Nephron progenitor cell (in vitro differentiated cells): Measurements from ENCODE around the gene KMT2E.
A peak's percentile ranks its signal among the peaks of the same experiment; 100 is the strongest.

Experiments used
- DNase-seq: peaks from one replicate; pipeline ENCODE4 v3.0.0; 2021
- H3K27ac Mint-ChIP-seq: 2 replicates; pipeline ENCODE4 v1.8.0; 2021; ENCODE audit warnings: mild to moderate bottlenecking, moderate library complexity, mixed read lengths
- H3K27me3 Mint-ChIP-seq: 2 replicates; pipeline ENCODE4 v1.8.0; 2021; ENCODE audit warnings: mild to moderate bottlenecking, low read depth, mixed read lengths; ENCODE audit not compliant: poor library complexity
- H3K36me3 Mint-ChIP-seq: 2 replicates; pipeline ENCODE4 v1.8.0; 2021; ENCODE audit warnings: low read depth, mixed read lengths
- H3K4me1 Mint-ChIP-seq: 2 replicates; pipeline ENCODE4 v1.8.0; 2021; ENCODE audit warnings: mixed read lengths
- H3K4me3 Mint-ChIP-seq: 2 replicates; pipeline ENCODE4 v1.8.0; 2021; ENCODE audit warnings: mild to moderate bottlenecking, moderate library complexity, mixed read lengths
- H3K9me3 Mint-ChIP-seq: 2 replicates; pipeline ENCODE4 v1.8.0; 2021; ENCODE audit warnings: mild to moderate bottlenecking, moderate library complexity, mixed read lengths
- CTCF ChIP-seq: fragments of 200-600 bp; sonication (generic); IDR thresholded peaks from 2 replicates; pipeline ENCODE4 v1.5.0; 2021; ENCODE audit warnings: antibody characterized with exemption

KMT2E gene

GRCh38 chr7:105007298-105007697, 6.7 kb upstream of the KMT2E start:
- no peak for TF ChIP-seq CTCF
- peaks cover 58% of the 10 kb centered on the region for H3K4me1 Mint-ChIP-seq
- H3K27ac Mint-ChIP-seq = no peak overlapping the region
- no peak overlapping the region for H3K4me3 Mint-ChIP-seq
- no peaks in the 10 kb centered on the region for H3K27me3 Mint-ChIP-seq
- peaks cover 61% of the 10 kb centered on the region for H3K36me3 Mint-ChIP-seq
- no peak for DNase-seq
- H3K9me3 Mint-ChIP-seq = peaks cover 17% of the 10 kb centered on the region

- H3K27ac Mint-ChIP-seq = peak overlapping the region; percentile 46
- H3K4me3 Mint-ChIP-seq = peak overlapping the region; percentile 99
- H3K36me3 Mint-ChIP-seq = peaks cover 36% of the 10 kb centered on the region
- peaks cover 5% of the 10 kb centered on the region for H3K27me3 Mint-ChIP-seq
- peaks cover 14% of the 10 kb centered on the region for H3K9me3 Mint-ChIP-seq
- peaks cover 40% of the 10 kb centered on the region for H3K4me1 Mint-ChIP-seq
- DNase-seq = no peak
- no peak for TF ChIP-seq CTCF
Measured at GRCh38 chr7:105009667-105010503, 4.1 kb upstream of the KMT2E start.

GRCh38 chr7:105010504-105011130, 3.4 kb upstream of the KMT2E start:
- Mint-ChIP-seq H3K27ac (peak overlapping the region; percentile 46), H3K27me3 (peaks cover 5% of the 10 kb centered on the region), H3K9me3 (peaks cover 9% of the 10 kb centered on the region), H3K4me1 (peaks cover 34% of the 10 kb centered on the region), H3K36me3 (peaks cover 30% of the 10 kb centered on the region), H3K4me3 (peak overlapping the region; percentile 99)
- DNase-seq = no peak
- no peak for TF ChIP-seq CTCF

GRCh38 chr7:105011141-105011830, 2.7 kb upstream of the KMT2E start:
- no peak for DNase-seq
- Mint-ChIP-seq H3K4me1 (peaks cover 34% of the 10 kb centered on the region), H3K9me3 (peaks cover 7% of the 10 kb centered on the region), H3K27ac (peak overlapping the region; percentile 100), H3K4me3 (peak overlapping the region; percentile 99), H3K36me3 (peaks cover 25% of the 10 kb centered on the region), H3K27me3 (peaks cover 5% of the 10 kb centered on the region)
- TF ChIP-seq CTCF = no peak

GRCh38 chr7:105011831-105012502, 2.0 kb upstream of the KMT2E start:
- TF ChIP-seq CTCF = no peak
- Mint-ChIP-seq H3K4me3 (peak overlapping the region; percentile 99), H3K27me3 (peaks cover 5% of the 10 kb centered on the region), H3K4me1 (peaks cover 36% of the 10 kb centered on the region), H3K27ac (peak overlapping the region; percentile 100), H3K36me3 (peaks cover 18% of the 10 kb centered on the region), H3K9me3 (peaks cover 4% of the 10 kb centered on the region)
- peak; percentile 14 for DNase-seq
